GM18526 (cell line): Measurements from ENCODE around the gene KRT86.

ENCODE experiments used
- POLR2A ChIP-seq: IDR thresholded peaks from 3 replicates; pipeline ENCODE4 v1.6.1; 2011; ENCODE audit not compliant: insufficient read length; ENCODE audit errors: extremely low read depth

KRT86 gene

DNA sequence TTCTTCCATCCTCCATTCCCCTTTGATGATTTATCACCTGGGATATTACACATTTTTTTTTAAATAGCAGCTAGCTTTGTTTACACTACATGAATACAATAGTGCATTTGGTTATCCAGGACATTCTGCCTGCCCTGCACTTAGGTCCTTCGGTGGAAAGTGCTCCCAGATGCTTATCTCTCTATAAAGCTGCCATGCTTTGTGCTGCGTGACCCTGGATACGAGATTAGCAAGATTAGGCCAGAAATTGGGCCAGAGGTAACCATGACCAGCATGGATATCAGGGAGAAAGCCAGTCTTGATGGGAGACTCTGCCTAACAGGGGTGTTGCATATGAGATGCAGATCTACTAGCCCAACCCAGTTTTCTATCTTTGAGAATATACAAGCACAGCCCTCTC lies 58.9 kb downstream of the KRT86 start:
- TF ChIP-seq POLR2A = no peak

- TF ChIP-seq POLR2A = no peak
These were observed 59.7 kb downstream of the KRT86 start for GRCh38 chr12:52334185-52334584.

DNA sequence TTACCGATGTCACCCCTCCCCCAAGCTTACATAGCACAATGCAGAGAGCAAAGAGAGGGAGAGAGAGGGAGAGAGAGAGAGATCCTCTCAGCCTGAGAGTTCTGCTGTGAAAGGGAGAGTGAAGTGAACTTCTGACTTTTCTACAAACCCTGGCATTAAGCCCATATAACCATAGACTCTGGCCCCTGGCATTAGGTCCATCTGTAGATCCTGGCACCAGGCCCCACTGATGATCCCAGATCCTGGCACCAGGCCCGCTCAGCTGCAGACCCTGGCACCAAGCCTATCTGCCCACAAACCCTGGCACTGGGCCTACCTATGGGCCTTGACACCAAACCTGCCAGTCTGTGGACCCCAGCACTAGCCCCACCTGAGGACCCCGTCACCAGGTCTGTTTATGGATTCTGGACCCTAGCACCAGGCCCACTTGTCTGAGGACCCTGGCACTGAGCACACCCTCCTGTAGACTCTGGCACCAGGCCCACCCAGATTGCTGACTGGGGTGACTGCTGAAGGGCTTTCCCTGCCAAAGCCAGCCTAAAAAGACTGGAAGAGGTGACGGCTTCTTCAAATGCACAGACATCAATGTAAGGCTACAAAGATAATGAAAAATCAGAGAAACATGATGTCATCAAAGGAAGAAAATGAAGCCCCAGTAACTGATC lies 61.3 kb downstream of the KRT86 start:
- no peak for TF ChIP-seq POLR2A

GRCh38 chr12:52336641-52337040 lies 62.2 kb downstream of the KRT86 start:
- TF ChIP-seq POLR2A = no peak

DNA sequence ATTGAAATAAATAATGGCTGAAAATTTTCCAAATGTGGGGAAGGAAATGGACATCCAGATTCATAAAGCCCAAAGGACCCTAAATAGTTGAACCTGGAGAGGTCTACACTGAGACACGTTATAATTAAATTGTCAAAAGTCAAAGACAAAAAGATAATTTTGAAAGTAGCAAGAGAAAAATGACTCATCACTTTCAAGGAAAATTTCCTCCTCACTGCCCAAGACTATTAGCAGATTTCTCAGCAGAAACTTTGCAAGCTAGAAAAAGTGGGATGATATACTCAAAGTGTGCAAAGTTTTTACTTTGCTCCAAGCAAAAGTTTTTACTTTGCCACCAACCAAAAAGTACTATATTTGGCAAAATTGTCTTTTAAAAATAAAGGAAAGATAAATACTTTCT lies 62.6 kb downstream of the KRT86 start:
- no peak for TF ChIP-seq POLR2A

DNA sequence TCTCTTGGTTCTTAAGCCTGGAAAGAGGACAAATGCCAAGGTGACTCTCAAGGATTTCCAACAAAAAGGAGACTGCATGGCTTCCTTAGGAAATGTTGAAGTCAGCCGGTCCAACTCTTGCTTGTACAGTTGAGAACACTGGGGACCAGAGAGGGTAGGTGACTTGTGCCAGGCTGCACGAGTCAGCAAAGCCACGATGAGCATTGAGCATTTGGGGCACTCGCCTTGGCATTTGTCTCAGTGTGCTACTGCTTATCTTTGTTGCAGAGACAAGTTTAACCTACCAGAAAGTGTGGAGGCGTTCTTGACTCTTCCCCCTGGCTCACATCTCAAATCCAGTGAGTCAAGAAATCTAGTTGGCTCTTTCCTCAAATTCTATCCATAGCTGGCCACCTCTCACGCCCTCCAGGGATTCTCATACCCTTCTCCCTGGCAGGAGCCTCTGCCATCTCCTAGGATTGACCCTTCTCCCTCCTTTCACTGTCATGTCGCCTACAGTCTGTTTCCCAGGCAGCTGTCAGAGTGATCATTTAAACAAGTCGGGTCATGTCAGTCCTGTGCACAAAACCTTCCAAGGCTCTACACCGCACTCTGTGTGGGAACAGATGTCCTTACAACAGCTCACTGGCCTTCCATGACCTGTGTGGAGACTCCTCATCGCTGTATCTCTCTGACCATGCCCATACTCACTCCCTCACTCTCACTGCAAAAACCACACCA lies 64.0 kb downstream of the KRT86 start:
- no peak for TF ChIP-seq POLR2A

GRCh38 chr12:52341066-52341580 lies 66.7 kb downstream of the KRT86 start:
- TF ChIP-seq POLR2A = no peak

GRCh38 chr12:52342781-52343490 lies 68.5 kb downstream of the KRT86 start:
- no peak for TF ChIP-seq POLR2A

GRCh38 chr12:52343550-52343949 lies 69.1 kb downstream of the KRT86 start:
- TF ChIP-seq POLR2A = no peak

- no peak for TF ChIP-seq POLR2A
These were observed 69.7 kb downstream of the KRT86 start for GRCh38 chr12:52344111-52344510.

DNA sequence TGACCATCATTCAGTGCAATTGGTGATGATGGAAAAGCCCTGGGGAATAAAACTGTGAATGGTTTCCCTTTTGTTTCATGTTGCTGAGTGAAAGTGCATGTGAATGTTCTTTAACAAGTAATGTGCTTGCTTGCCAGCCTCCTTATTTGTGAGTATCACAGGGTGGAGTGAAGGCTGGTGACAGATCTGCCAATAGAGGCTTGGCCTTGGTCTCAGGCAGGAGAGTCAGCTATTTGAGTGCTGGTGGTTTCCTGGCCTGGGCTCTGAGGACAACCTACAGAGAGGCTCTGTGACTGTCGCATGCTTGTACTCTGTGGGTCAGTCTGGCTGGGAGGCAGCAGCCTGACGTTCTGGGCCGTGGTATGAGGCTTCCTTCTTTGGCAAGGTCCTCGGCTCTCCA lies 72.1 kb downstream of the KRT86 start:
- no peak for TF ChIP-seq POLR2A

GRCh38 chr12:52347016-52347415 lies 72.6 kb downstream of the KRT86 start:
- no peak for TF ChIP-seq POLR2A

GRCh38 chr12:52347551-52348510 lies 73.4 kb downstream of the KRT86 start:
- no peak for TF ChIP-seq POLR2A

- TF ChIP-seq POLR2A = no peak
These were observed 74.8 kb downstream of the KRT86 start for GRCh38 chr12:52349196-52349595.
